Mammary epithelial cell (primary cell): Measurements from ENCODE around the gene GALNTL6.

ENCODE experiments used
- CTCF ChIP-seq, 2 donors: IDR thresholded peaks in 1 of 2; conservative IDR thresholded peaks in 1 of 2; 2 replicates each; pipeline ENCODE4 v1.5.1; 2011 to 2012; ENCODE audit warnings: inconsistent platforms in 2 of 2, low read length in 2 of 2, mild to moderate bottlenecking in 2 of 2, control low read depth in 1 of 2, low read depth in 1 of 2; ENCODE audit not compliant: insufficient read depth in 1 of 2; ENCODE audit errors: extremely low read depth in 1 of 2
- EZH2 ChIP-seq: IDR thresholded peaks from 2 replicates; pipeline ENCODE4 v1.6.1; 2012; ENCODE audit warnings: low read length, inconsistent platforms, borderline replicate concordance

DNA sequence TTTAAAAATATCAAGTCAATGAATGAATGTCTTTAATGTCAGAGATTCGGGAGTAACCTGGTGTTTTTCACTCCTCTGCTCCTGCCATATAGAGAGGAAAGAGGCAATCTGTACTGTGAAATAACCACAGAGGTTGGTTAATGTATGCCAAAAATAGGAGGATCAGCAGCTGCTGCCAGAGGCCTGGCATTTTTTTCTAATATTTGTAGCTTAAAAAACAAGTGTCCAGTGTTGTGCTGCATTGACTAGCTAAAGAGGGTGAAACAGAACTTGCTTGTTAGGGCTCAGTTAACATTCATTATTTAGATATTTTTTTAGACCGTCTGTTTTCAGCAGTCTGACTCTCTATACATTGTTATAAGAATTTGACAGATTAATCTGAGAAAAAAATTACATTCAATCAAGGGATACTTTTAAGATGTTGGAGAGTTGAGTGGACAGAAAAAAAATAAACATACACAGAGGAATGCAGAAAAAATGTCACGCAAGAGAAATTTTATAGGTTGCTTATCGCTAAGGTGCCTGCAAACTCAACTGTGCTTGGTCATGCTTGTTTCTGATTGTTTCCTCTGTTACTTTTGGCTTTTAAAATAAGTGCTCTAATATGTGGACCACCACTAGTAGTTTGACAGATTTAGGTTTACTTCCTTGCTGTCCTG, 963.1 kb downstream of the GALNTL6 start:
- TF ChIP-seq EZH2 (no peak), CTCF (conservative IDR thresholded peaks at IDR 0.05 in 1 of 2, IDR thresholded peaks at IDR 0.05 in 1 of 2; ENCODE audit: extremely low read depth in 1 of 2, insufficient read depth in 1 of 2, low read depth in 1 of 2, low read length in 2 of 2) (no peak)
